Activated CD4-positive, alpha-beta T cell treated with anti-CD3 and anti-CD28 coated beads, Interleukin-2, Interleukin-6, amounts not matched to agents 100 ng/mL and 50 ng/mL, durations not matched to agents 16 hours and 8 hours (primary cell): ENCODE measurements around the gene SLC13A2.

Source experiments
- DNase-seq: peaks from one replicate; pipeline ENCODE4 v3.0.0-alpha.2; 2020

SLC13A2 gene

DNA sequence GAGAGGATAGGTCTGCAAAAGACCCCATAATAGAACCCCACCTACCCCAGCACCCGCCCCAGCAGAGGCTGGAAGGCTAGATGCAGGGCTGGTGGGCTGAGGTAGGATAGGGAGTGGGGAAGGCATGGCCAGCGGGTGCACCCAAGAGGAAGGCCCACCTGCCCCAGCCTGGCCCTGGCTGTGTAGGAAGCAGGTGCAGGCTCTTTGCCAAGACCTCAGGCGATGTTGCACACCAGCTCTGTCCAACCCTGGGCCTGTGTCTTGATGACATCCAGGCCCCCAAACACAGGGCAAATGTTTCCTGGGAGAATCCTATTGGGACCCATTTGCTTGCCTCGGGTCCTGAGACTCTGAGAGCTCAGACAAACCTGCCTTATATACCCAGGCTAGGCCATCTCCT lies 66.8 kb downstream of the SLC13A2 start:
- DNase-seq: no peak

DNA sequence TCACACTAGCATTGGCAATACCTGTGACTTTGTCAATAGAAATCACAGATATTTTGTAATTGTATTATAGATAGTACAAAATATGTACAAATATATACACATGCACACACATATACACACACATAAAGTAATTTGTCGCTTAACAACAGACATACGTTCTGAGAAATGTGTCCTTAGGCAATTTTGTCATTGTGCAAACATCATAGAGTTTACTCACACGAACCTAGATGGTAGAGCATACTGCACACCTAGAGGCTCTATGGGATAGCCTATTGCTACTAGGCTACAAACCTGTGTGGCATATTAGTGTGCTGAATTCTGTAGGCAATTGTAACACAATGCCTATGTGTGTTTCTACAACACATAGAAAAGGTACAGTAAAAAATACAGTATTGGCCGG lies 68.0 kb downstream of the SLC13A2 start:
- no peak for DNase-seq

DNA sequence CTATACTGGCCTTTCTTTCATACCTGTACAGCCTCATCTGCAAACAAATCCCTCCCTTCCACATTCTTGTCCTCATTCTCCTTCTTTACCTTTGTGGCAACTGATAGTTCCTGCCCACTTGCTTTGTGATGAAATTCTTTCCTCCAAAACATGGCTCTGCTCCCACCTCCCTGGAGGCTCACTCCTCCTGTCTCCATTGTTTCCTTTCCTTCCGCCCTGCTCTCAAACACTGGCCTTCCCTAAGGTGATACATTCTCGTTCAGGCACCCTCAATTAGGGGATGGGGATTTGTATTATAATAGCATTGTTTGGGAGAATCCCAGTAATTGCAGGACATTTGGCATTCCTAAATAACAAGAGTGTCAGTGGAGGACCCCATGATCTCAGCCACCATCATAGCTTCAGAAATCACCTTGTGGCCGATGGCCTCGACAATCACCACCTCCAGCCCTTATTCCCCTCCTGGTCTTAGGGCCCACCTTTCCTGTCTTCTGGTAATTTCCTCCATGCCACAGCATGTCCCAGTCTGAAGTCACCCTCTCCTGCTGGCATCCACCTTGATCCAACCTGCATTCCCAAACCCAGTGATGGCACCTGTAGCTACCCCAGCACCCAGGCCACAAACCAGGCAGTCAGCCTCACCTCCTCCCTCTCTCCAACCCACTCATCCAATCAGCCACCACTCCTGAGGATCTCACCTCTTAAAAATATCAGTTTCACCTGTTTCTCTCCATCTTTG lies 71.1 kb downstream of the SLC13A2 start:
- DNase-seq: no peak

DNA sequence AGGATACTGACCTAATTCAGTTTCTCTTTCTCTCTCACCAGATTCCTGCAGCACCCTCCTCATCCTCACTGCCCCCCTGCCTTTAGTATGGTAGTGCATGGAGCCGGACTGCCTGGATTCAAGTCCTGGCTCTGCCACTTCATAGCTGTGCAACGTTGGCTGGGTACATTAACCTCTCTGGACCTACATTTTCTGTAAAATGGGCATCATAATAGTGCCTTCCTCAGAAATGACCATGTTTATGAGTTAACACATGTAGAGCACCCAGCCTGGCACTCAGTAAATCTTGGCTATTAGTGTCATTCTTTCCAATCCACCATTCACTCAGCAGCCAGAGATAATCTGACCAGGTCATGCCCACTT lies 71.7 kb downstream of the SLC13A2 start:
- DNase-seq: no peak

DNA sequence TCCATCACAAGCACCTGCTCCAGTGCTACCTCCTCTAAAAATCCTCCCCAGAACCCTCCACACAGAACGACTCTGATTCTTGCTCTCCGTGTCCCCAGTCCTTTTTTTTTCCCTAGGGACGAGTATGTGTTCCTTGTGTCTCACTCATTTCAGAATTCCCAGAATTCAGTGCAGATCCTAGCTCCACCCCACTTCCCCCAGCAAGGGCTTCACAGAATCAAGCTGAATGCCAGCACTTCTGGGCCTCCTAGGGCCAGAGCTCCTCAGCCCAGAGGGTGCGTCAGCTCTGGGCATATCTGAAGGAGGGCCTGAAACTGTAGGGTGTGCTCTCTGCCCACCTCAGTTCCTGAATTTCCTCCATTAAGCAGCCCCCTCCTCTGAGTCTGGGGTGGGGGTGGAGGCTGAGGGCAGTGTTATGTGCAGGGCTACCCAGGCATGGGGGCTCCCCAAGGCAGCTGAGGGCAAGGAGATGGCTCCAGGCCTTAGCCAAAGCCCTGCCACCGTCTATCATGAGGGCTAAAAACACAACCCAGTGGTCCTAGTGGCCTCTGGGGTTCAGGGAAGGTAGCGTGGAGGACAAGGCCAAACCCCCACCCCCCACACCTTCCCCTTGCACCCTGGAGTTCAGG lies 72.5 kb downstream of the SLC13A2 start:
- no peak for DNase-seq

DNA sequence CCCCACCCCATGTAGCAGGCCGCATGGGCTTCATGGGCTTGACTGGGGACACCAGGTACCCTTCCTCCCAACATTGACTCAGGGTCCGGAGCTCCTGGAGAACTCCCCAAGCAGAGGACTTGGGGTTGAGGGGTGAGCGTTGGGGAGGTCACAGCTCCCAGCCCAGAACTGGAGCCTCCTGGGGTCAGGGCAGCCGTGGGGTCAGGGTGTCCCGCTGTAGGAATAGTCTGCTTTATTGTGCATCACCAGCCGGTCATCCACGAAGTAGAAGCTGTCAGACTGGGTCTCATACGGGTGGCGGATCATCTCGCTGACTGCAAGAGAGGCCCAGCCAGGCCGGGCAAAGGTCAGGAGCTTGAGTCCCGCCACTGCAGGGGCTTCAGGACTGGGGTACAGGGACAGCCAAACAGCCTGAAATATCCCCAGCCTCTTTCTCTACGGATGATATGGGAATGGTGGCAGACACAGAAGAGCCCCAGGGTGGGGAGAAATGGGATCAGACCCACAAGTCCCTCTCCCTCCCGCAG lies 73.7 kb downstream of the SLC13A2 start:
- no peak for DNase-seq
